ENCODE measurements around the gene DNAJC2.
A peak's percentile ranks its signal among the peaks of the same experiment; 100 is the strongest.

The DNAJC2 gene, protein sequence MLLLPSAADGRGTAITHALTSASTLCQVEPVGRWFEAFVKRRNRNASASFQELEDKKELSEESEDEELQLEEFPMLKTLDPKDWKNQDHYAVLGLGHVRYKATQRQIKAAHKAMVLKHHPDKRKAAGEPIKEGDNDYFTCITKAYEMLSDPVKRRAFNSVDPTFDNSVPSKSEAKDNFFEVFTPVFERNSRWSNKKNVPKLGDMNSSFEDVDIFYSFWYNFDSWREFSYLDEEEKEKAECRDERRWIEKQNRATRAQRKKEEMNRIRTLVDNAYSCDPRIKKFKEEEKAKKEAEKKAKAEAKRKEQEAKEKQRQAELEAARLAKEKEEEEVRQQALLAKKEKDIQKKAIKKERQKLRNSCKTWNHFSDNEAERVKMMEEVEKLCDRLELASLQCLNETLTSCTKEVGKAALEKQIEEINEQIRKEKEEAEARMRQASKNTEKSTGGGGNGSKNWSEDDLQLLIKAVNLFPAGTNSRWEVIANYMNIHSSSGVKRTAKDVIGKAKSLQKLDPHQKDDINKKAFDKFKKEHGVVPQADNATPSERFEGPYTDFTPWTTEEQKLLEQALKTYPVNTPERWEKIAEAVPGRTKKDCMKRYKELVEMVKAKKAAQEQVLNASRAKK

GRCh38 chr7:103344453-103345149, at the start of gene DNAJC2:
TSS of gene DNAJC2 (minus strand) at chr7:103344767. CDS start at chr7:103344622, 145 bp downstream.
- Histone ChIP-seq H3K27ac (peak within 1 kb of the TSS; percentile 68), H3K4me3 (ENCODE audit: low read depth, low read length) (peak within 1 kb of the TSS; percentile 93), H3K36me3 (replicated peaks) (peaks cover 16% of the 10 kb centered on the region), H3K27me3 (replicated peaks) (no peaks in the 10 kb centered on the region)
- peak; percentile 87 for DNase-seq
- TF ChIP-seq, protein P1, sequence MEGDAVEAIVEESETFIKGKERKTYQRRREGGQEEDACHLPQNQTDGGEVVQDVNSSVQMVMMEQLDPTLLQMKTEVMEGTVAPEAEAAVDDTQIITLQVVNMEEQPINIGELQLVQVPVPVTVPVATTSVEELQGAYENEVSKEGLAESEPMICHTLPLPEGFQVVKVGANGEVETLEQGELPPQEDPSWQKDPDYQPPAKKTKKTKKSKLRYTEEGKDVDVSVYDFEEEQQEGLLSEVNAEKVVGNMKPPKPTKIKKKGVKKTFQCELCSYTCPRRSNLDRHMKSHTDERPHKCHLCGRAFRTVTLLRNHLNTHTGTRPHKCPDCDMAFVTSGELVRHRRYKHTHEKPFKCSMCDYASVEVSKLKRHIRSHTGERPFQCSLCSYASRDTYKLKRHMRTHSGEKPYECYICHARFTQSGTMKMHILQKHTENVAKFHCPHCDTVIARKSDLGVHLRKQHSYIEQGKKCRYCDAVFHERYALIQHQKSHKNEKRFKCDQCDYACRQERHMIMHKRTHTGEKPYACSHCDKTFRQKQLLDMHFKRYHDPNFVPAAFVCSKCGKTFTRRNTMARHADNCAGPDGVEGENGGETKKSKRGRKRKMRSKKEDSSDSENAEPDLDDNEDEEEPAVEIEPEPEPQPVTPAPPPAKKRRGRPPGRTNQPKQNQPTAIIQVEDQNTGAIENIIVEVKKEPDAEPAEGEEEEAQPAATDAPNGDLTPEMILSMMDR (IDR thresholded peaks at IDR 0.05; ENCODE audit: low read depth, low read length, missing control alignments), result no peak
- in situ Hi-C loops (cut with HindIII; ENCODE audit: low pct_ligation_motif_present, low sequenced_read_pairs), result no loop called here

DNA sequence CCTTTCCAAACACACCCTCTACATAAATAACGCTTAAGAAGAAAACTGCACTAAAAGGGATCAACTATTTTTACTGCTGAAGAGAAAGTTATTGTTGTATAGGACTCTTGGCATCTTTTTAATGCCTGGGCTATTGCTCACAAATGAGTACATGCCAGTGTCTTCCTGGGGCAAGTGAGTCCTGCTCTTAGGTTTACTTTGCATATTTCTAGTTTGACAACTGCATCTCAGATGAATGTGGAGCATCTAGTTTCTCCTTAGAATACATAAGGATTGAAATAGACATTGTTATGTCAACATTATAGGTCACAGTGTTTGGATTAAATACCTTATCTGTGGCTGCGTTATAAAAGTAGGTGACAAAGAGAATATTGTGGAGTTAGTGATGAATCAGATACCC, 47.4 kb upstream of the DNAJC2 start:
- H3K27me3 ChIP-seq (replicated peaks), result no peaks in the 10 kb centered on the region
- no peak for DNase-seq
- H3K4me3 ChIP-seq (ENCODE audit: low read depth, low read length), result no peak overlapping the region
- in situ Hi-C loops (cut with HindIII; ENCODE audit: low pct_ligation_motif_present, low sequenced_read_pairs), result no loop called here
- H3K27ac ChIP-seq, result no peak overlapping the region
- TF ChIP-seq, protein P1 (IDR thresholded peaks at IDR 0.05; ENCODE audit: low read depth, low read length, missing control alignments), result no peak
- no peaks in the 10 kb centered on the region for H3K36me3 ChIP-seq (replicated peaks)

DNA sequence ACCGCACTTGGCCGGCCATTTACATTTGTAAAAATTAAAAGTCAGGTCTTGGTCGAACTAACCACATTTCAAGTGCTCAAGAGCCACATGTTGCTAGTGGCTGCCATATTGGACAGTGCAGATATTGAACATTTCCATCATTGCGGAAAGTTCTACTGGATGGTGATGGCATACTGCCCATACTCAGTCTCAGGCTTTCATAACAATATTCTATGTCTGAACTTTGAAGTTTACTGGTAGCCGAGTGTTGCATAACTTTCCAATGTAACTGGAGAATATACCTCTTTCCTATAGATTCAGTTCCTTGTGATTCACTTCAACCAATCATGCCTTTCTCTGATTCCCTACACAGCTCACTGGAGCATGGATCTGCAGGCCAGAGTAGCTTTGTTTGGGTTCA, 46.6 kb upstream of the DNAJC2 start:
- TF ChIP-seq, protein P1 (IDR thresholded peaks at IDR 0.05; ENCODE audit: low read depth, low read length, missing control alignments), result no peak
- in situ Hi-C loops (cut with HindIII; ENCODE audit: low pct_ligation_motif_present, low sequenced_read_pairs), result no loop called here
- H3K27me3 ChIP-seq (replicated peaks), result no peaks in the 10 kb centered on the region
- H3K27ac ChIP-seq, result no peak overlapping the region
- H3K4me3 ChIP-seq (ENCODE audit: low read depth, low read length), result no peak overlapping the region
- no peaks in the 10 kb centered on the region for H3K36me3 ChIP-seq (replicated peaks)
- no peak for DNase-seq

DNA sequence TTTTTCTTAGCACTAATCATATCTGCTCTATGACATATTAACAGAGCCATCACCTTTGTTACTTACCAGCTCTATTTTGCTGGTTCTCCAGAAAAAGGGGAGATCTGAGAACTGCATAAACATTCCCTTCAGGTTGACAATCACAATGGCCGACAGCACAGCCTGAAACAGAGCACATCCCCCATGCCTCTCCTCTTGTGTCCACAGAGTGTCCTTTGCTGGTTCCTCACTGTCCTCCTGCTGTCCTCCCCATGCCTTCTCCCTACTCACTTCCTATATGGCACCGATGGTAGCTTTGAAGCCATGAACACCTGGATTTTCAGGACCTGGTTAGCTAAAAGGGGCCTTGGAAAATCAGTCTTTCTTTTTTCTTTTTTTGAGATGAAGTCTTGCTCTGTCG, 44.7 kb upstream of the DNAJC2 start:
- no peak for DNase-seq
- TF ChIP-seq, protein P1 (IDR thresholded peaks at IDR 0.05; ENCODE audit: low read depth, low read length, missing control alignments), result no peak
- H3K27me3 ChIP-seq (replicated peaks), result no peaks in the 10 kb centered on the region
- no peak overlapping the region for H3K4me3 ChIP-seq (ENCODE audit: low read depth, low read length)
- no peaks in the 10 kb centered on the region for H3K36me3 ChIP-seq (replicated peaks)
- in situ Hi-C loops (cut with HindIII; ENCODE audit: low pct_ligation_motif_present, low sequenced_read_pairs), result no loop called here
- no peak overlapping the region for H3K27ac ChIP-seq

DNA sequence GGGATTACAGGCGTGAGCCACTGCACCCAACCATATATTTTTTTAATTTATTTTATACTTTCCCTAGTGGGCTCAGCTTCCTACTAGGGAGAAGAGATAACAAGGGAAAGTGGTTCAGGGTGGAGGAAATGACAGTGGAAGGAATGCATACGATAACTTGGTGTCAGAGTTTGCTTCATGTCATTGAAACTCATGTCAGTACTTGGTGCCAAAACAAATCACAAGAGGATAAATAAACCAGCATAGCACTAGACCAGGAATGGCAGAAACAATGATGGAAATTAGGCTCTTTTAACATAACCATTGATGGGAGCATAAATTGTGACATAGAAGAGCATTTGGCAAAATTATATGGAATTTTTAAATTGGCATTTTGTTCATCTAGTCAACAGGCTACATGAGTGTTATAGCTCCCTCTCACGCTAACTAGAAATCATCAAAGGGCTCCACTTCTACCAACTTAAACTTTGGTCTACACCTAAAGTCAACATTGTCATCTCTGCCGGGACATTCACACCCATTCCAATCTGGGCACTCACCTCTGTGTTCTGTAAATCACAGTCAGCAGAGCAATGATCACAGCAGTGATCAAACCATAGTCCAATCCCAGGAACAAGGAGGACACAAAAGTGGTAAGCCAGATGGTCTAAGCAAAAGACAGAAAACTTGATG, 44.0 kb upstream of the DNAJC2 start:
- TF ChIP-seq, protein P1 (IDR thresholded peaks at IDR 0.05; ENCODE audit: low read depth, low read length, missing control alignments), result no peak
- in situ Hi-C loops (cut with HindIII; ENCODE audit: low pct_ligation_motif_present, low sequenced_read_pairs), result no loop called here
- H3K4me3 ChIP-seq (ENCODE audit: low read depth, low read length), result no peak overlapping the region

More for the DNA sequence above, 44.0 kb upstream of the DNAJC2 start:
- no peak for DNase-seq
- Histone ChIP-seq H3K27me3 (replicated peaks) (no peaks in the 10 kb centered on the region), H3K36me3 (replicated peaks) (no peaks in the 10 kb centered on the region), H3K27ac (no peak overlapping the region)

Measured in brain microvascular endothelial cell (primary cell).